GM12878 (cell line): ENCODE results near the gene COL24A1. TPM values are rescaled to one million over a fixed set of nuclear protein-coding genes. Genes with fewer than 3 reads are reported as not detected.

Experiments
- ATAC-seq: fragments of 200-7000 bp; cut with Tn5 transposase; 3 replicates; pipeline ENCODE4 v1.9.1; 2020; ENCODE audit warnings: mild to moderate bottlenecking, moderate library complexity
- BruUV-seq: library from RNA; stranded (reverse); fragments of 400-500 nt; replicated peaks from 2 replicates; lab custom pipeline; 2021; lab: Mats Ljungman, UMichigan
- CTCF ChIA-PET: fragments of 300-600 bp; sonication (Branson Sonifier 250); formaldehyde crosslinking; extraction: SDS; loops from one replicate; lab custom pipeline; 2021; ENCODE audit warnings: inconsistent platforms; lab: Yijun Ruan, JAX
- POLR2A ChIA-PET: fragments of 350-600 bp; formaldehyde crosslinking; extraction: SDS; loops from one replicate; lab custom pipeline; 2021; ENCODE audit warnings: inconsistent platforms; lab: Charles Lee
- RAD21 ChIA-PET: fragments of 300-600 bp; sonication (Branson Sonifier 250); formaldehyde crosslinking; loops from one replicate; lab custom pipeline; 2023; ENCODE audit warnings: antibody characterized with exemption; ENCODE audit not compliant: unreplicated experiment; lab: Charles Lee
- SMC1A ChIA-PET: fragments of 300-600 bp; sonication (Branson Sonifier 250); formaldehyde crosslinking; loops from one replicate; lab custom pipeline; 2023; ENCODE audit not compliant: unreplicated experiment, uncharacterized antibody; lab: Charles Lee
- DNase-seq: peaks from one replicate; pipeline ENCODE4 v3.0.0-alpha.2; 2011; ENCODE audit warnings: low read depth, low spot score
- FAIRE-seq: peaks from 3 replicates; lab custom pipeline; 2011; peaks lifted over from hg19 to GRCh38; lab: Jason Lieb, UNC
- H2AFZ ChIP-seq: 2 replicates; pipeline ENCODE4 v1.6.0; 2011; ENCODE audit warnings: low read depth, low read length, control low read depth; ENCODE audit not compliant: control insufficient read depth
- H3K27ac ChIP-seq: 2 replicates; pipeline ENCODE4 v1.5.1; 2011; ENCODE audit warnings: control low read depth; ENCODE audit not compliant: control insufficient read depth, insufficient read depth
- H3K27me3 ChIP-seq, 2 experiments: replicated peaks in 1 of 2; 2 replicates each; pipeline versions ENCODE4 v1.6.0 to v1.6.1; 2011; ENCODE audit warnings: low read length in 1 of 2; ENCODE audit not compliant: control insufficient read depth in 2 of 2, insufficient read depth in 2 of 2
- H3K36me3 ChIP-seq, 2 experiments: 2 replicates each; pipeline ENCODE4 v1.5.1; 2011; ENCODE audit warnings: low read length in 1 of 2; ENCODE audit not compliant: control insufficient read depth in 2 of 2, insufficient read depth in 2 of 2
- H3K4me1 ChIP-seq: 2 replicates; pipeline ENCODE4 v1.6.1; 2011; ENCODE audit warnings: mild to moderate bottlenecking, low read length, moderate library complexity, mixed read lengths; ENCODE audit not compliant: control insufficient read depth, insufficient read depth
- H3K4me2 ChIP-seq: 2 replicates; pipeline ENCODE4 v1.6.0; 2011; ENCODE audit warnings: control low read depth; ENCODE audit not compliant: control insufficient read depth, insufficient read depth
- H3K4me3 ChIP-seq: fragments of 200-600 bp; sonication (generic); 2 replicates; pipeline ENCODE4 v1.5.1; 2016
- H3K79me2 ChIP-seq: 2 replicates; pipeline ENCODE4 v1.6.0; 2011; ENCODE audit warnings: low read length; ENCODE audit not compliant: control insufficient read depth, insufficient read depth
- H3K9ac ChIP-seq: 2 replicates; pipeline ENCODE4 v1.8.0; 2011; ENCODE audit warnings: low read length, control low read depth, mixed read lengths; ENCODE audit not compliant: control insufficient read depth, insufficient read depth
- H3K9me3 ChIP-seq: replicated peaks from 3 replicates; pipeline ENCODE4 v1.5.1; 2011; ENCODE audit warnings: mild to moderate bottlenecking, low read length; ENCODE audit not compliant: control insufficient read depth, insufficient read depth
- H4K20me1 ChIP-seq: 2 replicates; pipeline ENCODE4 v1.6.0; 2011; ENCODE audit not compliant: control insufficient read depth, insufficient read depth
- ATF3 ChIP-seq: IDR thresholded peaks from 2 replicates; pipeline ENCODE4 v1.6.1; 2011; ENCODE audit warnings: low read depth, mild to moderate bottlenecking, low read length, moderate library complexity, borderline replicate concordance; ENCODE audit errors: extremely low read depth
- CHD1 ChIP-seq: IDR thresholded peaks from 2 replicates; pipeline ENCODE4 v1.6.1; 2012; ENCODE audit warnings: low read depth, low read length, improper control_type of control experiment
- CTCF ChIP-seq, 3 experiments: IDR thresholded peaks in 2 of 3; conservative IDR thresholded peaks in 1 of 3; 2 replicates each; pipeline ENCODE4 v1.5.1; 2011; ENCODE audit warnings: low read depth in 3 of 3, low read length in 3 of 3, mild to moderate bottlenecking in 3 of 3, control low read depth in 2 of 3, moderate library complexity in 2 of 3, inconsistent platforms in 1 of 3, mixed read lengths in 1 of 3; ENCODE audit not compliant: control insufficient read depth in 2 of 3, insufficient read depth in 1 of 3; ENCODE audit errors: extremely low read depth in 1 of 3
- EP300 ChIP-seq, 2 experiments: fragments of 150-350 bp in 1 of 2; IDR thresholded peaks; 2 replicates each; pipeline ENCODE4 v1.6.1; 2011 to 2012; ENCODE audit warnings: low read depth in 2 of 2, low read length in 2 of 2, borderline replicate concordance in 1 of 2, improper control_type of control experiment in 1 of 2, inconsistent platforms in 1 of 2; ENCODE audit not compliant: control insufficient read depth in 1 of 2
- JUNB ChIP-seq: IDR thresholded peaks from 2 replicates; pipeline ENCODE4 v1.6.1; 2016; ENCODE audit warnings: antibody characterized with exemption, mild to moderate bottlenecking
- MXI1 ChIP-seq: fragments of 150-350 bp; IDR thresholded peaks from 2 replicates; pipeline ENCODE4 v1.6.1; 2011; ENCODE audit warnings: low read depth, mild to moderate bottlenecking, inconsistent platforms, low read length, improper control_type of control experiment
- NFYB ChIP-seq: IDR thresholded peaks from 2 replicates; pipeline ENCODE4 v1.6.1; 2011; ENCODE audit warnings: low read depth, mild to moderate bottlenecking, low read length, improper control_type of control experiment, moderate library complexity; ENCODE audit not compliant: insufficient read depth
- NRF1 ChIP-seq: conservative IDR thresholded peaks from 2 replicates; pipeline ENCODE4 v1.6.1; 2011; ENCODE audit warnings: mild to moderate bottlenecking, low read depth, low read length, improper control_type of control experiment
- PML ChIP-seq: IDR thresholded peaks from 2 replicates; pipeline ENCODE4 v1.6.1; 2012; ENCODE audit warnings: low read length, inconsistent platforms
- RCOR1 ChIP-seq: conservative IDR thresholded peaks from 2 replicates; pipeline ENCODE4 v1.6.1; 2012; ENCODE audit warnings: low read depth, low read length, improper control_type of control experiment
- STAT3 ChIP-seq: IDR thresholded peaks from 2 replicates; pipeline ENCODE4 v1.6.1; 2011; ENCODE audit warnings: low read depth, low read length, improper control_type of control experiment
- SUPT20H ChIP-seq: IDR thresholded peaks from 2 replicates; pipeline ENCODE4 v1.6.1; 2011; ENCODE audit warnings: low read depth, mild to moderate bottlenecking, low read length, moderate library complexity, borderline replicate concordance; ENCODE audit not compliant: control insufficient read depth
- ZBTB33 ChIP-seq: fragments of 450-650 bp; IDR thresholded peaks from 2 replicates; pipeline ENCODE4 v1.6.1; 2017; ENCODE audit warnings: mild to moderate bottlenecking
- ZNF217 ChIP-seq: fragments of 450-650 bp; IDR thresholded peaks from 2 replicates; pipeline ENCODE4 v1.6.1; 2017; ENCODE audit warnings: antibody characterized with exemption, mild to moderate bottlenecking
- ZNF687 ChIP-seq: fragments of 450-650 bp; IDR thresholded peaks from 2 replicates; pipeline ENCODE4 v1.6.1; 2017; ENCODE audit warnings: mild to moderate bottlenecking, moderate library complexity
- WGBS: methylation state at CpG from one replicate; pipeline ENCODE4 v1.1.6; 2016; ENCODE audit warnings: low lambda C conversion rate; ENCODE audit not compliant: insufficient replicate concordance, insufficient coverage; ENCODE audit errors: missing lambda C conversion rate; 5-methylcytosine and 5-hydroxymethylcytosine counted together
- in situ Hi-C: fragments of 300-500 bp; cut with MboI; formaldehyde crosslinking; loops from 9 replicates; pipeline ENCODE4 v1.14.3; 2018; ENCODE audit warnings: mixed read lengths
- intact Hi-C: fragments of 100-400 bp; cut with micrococcal nuclease; formaldehyde crosslinking; loops from one replicate; pipeline ENCODE4 v1.14.2; 2022; ENCODE audit not compliant: unreplicated experiment
- polyA plus RNA-seq, 11 experiments: library from polyadenylated mRNA; depleted of rRNA in 4 of 11; unstranded in 6 of 11; stranded (reverse) in 5 of 11; fragments of >200 nt; fragmentation: Nextera tagmentation in 4 of 11; fragmentation: Illumina TruSeq in 1 of 11; extraction: Ambion mirVana in 4 of 11; extraction: Trizol in 1 of 11; gene quantifications; 1 replicate in 1 of 11; 2 replicates in 10 of 11; pipeline versions ENCODE4 v1.2.1 to v1.2.3, GENCODE V29; 2011 to 2016; ENCODE audit warnings: inconsistent platforms in 2 of 11, missing spikeins in 2 of 11, low read depth in 1 of 11
- total RNA-seq, 4 experiments: library from RNA; depleted of rRNA in 3 of 4; stranded (reverse); fragments of >200 nt in 3 of 4; fragmentation: Illumina TruSeq in 1 of 4; extraction: Trizol in 1 of 4; gene quantifications; 2 replicates each; pipeline versions ENCODE4 v1.2.1 to v1.2.3, GENCODE V29; 2013 to 2021

COL24A1 gene
- total and polyA plus RNA-seq, 10 of the 15 experiments (the other 5 are each of a cell fraction or from before 2014, with no cell fraction given) = 0.19 to 4.1 (median 2.0) TPM

GRCh38 chr1:86138746-86139145 is 17.8 kb downstream of the COL24A1 start:
- DNase-seq = no peak
- BruUV-seq = no TSS peak
- Histone ChIP-seq H3K27me3 (no peaks in the 10 kb centered on the region), H3K9me3 (no peaks in the 10 kb centered on the region), H3K9ac (no peak overlapping the region), H3K4me3 (no peak overlapping the region), H3K79me2 (no peaks in the 10 kb centered on the region), H2AFZ (no peak overlapping the region), H3K36me3 (no peaks in the 10 kb centered on the region), H3K27ac (no peak overlapping the region), H3K4me1 (no peaks in the 10 kb centered on the region), H4K20me1 (no peaks in the 10 kb centered on the region), H3K4me2 (no peak overlapping the region)
- TF ChIP-seq ZNF687 = no peak
- no peak for TF ChIP-seq JUNB
- no peak for TF ChIP-seq STAT3
- no peak for TF ChIP-seq ZBTB33
- no peak for TF ChIP-seq PML
- TF ChIP-seq RCOR1 = no peak
- TF ChIP-seq ZNF217 = no peak
- no peak for TF ChIP-seq SUPT20H
- TF ChIP-seq NRF1 = no peak
- no peak for TF ChIP-seq CHD1
- no peak for TF ChIP-seq EP300 (IDR thresholded peaks at IDR 0.05; ENCODE audit: borderline replicate concordance in 1 of 2, control insufficient read depth in 1 of 2, low read depth in 2 of 2, low read length in 2 of 2)
- TF ChIP-seq ATF3 = no peak
- TF ChIP-seq NFYB = no peak
- TF ChIP-seq MXI1 = no peak
- TF ChIP-seq CTCF (IDR thresholded peaks at IDR 0.05 in 2 of 3, conservative IDR thresholded peaks at IDR 0.05 in 1 of 3; ENCODE audit: control insufficient read depth in 2 of 3, extremely low read depth in 1 of 3, insufficient read depth in 1 of 3, low read depth in 3 of 3, low read length in 3 of 3) = no peak
- no peak for FAIRE-seq
- ChIA-PET POLR2A (no interaction called here), CTCF (no interaction called here), SMC1A (no interaction called here), RAD21 (no interaction called here)
- in situ Hi-C loops (no loop called here), intact Hi-C loops (no loop called here)
- ATAC-seq = no peak
- WGBS = 37% methylated on average over 3 of the region's 3 CpGs
